H54 (cell line): ENCODE data around the gene MAN1C1.
"Not testable (repeated sequence)": the region's sequence is repeated elsewhere in the genome, so short reads cannot be mapped to it uniquely, and the experiment has no call there.

ENCODE experiments used
- DNase-seq: peaks from one replicate; pipeline ENCODE4 v3.0.0; 2011; ENCODE audit warnings: low spot score, mixed read lengths; ENCODE audit not compliant: insufficient read length
- FAIRE-seq: peaks from 3 replicates; lab custom pipeline; 2011; peaks lifted over from hg19 to GRCh38; lab: Jason Lieb, UNC
- POLR2A ChIP-seq: IDR thresholded peaks from 2 replicates; pipeline ENCODE4 v1.6.1; 2011; ENCODE audit warnings: low read depth, mild to moderate bottlenecking, low read length

The MAN1C1 gene

DNA sequence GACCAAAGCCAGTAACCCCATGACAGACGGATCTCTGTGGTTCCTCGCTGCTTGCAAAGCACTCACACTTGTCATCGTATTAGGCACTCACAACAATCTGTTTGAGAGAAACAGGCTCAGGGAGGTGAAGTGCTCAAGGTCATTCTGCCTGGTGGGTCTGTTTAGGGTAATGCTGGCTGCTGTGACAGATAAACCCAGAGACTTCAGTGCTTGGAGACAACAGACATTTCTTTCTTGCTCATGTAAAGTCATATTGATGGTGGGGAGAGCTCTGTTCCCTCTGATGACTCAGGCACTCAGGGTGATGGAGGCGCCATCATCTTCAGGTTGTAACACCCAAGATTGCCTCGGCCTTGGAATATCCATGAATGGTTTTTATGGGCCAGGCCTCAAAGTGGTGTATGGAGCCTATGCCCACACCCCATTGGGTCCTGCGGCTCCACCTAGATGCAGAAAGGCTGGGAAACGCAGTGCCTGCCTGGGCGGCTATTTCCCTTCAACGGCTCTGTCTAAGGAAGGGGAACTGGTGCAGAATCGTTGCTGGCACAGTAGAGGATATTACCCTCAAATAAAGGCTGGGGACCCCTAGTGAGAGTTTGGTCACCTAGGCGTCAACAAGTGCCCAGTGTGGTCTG, 111.8 kb downstream of the MAN1C1 start:
- FAIRE-seq: no peak
- TF ChIP-seq POLR2A: no peak
- DNase-seq: no peak

GRCh38 chr1:25729045-25729444, 112.5 kb downstream of the MAN1C1 start:
- DNase-seq: no peak
- no peak for FAIRE-seq
- no peak for TF ChIP-seq POLR2A

- no peak for TF ChIP-seq POLR2A
- DNase-seq (no peak), FAIRE-seq (no peak)
Measured at GRCh38 chr1:25729790-25730644, 113.4 kb downstream of the MAN1C1 start.

GRCh38 chr1:25731148-25731547, 114.6 kb downstream of the MAN1C1 start:
- FAIRE-seq (no peak), DNase-seq (no peak)
- no peak for TF ChIP-seq POLR2A

- no peak for TF ChIP-seq POLR2A
- FAIRE-seq (no peak), DNase-seq (no peak)
Measured at GRCh38 chr1:25731626-25732370, 115.2 kb downstream of the MAN1C1 start.

GRCh38 chr1:25732821-25733220, 116.2 kb downstream of the MAN1C1 start:
- TF ChIP-seq POLR2A: no peak
- DNase-seq: no peak
- FAIRE-seq: no peak

DNA sequence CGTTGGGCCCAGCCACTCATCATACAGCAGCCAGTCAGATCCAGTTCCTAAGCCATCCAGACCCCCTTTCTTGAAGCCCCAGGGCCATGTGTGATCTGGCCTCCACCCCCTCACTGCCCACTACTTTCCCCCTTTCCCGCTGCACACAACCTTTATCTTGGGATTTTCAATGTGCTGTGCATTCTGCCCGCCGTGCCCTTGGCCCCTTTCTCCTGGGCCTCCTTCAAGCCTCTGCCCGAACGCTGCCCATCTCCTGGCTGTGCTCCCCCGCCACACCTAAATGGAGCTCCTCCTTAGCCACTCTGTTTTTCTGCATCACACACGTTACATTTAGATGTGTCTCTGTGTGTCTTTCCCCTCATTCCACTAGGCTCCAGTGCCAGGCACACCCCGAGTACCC, 116.7 kb downstream of the MAN1C1 start:
- DNase-seq (no peak), FAIRE-seq (no peak)
- no peak for TF ChIP-seq POLR2A

GRCh38 chr1:25734991-25735390, 118.4 kb downstream of the MAN1C1 start:
- FAIRE-seq, DNase-seq: not testable (repeated sequence)

GRCh38 chr1:25735956-25736529, 119.5 kb downstream of the MAN1C1 start:
- TF ChIP-seq POLR2A: no peak
- no peak for DNase-seq
- no peak for FAIRE-seq

DNA sequence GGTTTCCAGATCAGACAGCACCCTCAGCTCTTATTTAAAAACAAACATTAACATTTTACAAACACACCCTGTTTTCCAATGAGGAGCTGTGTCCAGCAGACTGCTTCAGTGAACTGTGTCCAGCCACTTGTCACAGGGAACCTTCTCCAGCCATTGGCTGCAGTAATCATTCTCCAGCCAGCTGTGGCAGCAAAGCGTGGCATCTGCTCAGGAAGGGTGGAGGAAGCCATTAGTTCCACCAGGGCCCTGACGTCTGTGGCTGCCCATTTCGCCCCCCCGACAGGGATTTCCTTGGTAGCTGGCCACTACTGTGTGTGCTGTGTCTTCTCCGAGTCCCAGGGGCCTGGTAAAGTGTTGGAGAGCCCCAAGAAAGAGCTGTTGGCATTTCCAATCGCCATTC, 120.5 kb downstream of the MAN1C1 start:
- DNase-seq (no peak), FAIRE-seq (no peak)
- TF ChIP-seq POLR2A: no peak

- DNase-seq: no peak
- FAIRE-seq: no peak
- TF ChIP-seq POLR2A: no peak
Measured at GRCh38 chr1:25738499-25738898, 121.9 kb downstream of the MAN1C1 start.

GRCh38 chr1:25739341-25739740, 122.8 kb downstream of the MAN1C1 start:
- DNase-seq (no peak), FAIRE-seq (no peak)
- TF ChIP-seq POLR2A: no peak

DNA sequence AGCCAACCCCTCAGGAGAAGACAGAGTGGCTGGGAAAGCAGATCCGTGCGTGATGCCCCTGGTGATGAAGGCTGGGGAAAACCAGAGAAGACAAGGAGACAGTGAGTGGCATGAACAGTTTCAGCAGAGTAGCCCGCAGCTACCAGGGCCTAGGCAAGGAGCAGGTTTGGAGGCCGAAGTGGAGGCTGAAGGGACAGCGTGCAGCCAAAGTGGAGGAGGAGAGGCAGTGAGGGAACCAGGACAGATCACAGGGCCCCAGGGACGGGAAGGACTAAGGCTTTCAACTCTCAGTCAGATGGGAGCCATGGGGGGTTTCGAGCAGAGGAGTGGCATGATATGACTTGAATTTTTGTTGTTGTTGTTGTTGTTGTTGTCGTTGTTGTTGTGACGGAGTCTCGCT, 123.5 kb downstream of the MAN1C1 start:
- FAIRE-seq (no peak), DNase-seq (no peak)
- TF ChIP-seq POLR2A: no peak

DNA sequence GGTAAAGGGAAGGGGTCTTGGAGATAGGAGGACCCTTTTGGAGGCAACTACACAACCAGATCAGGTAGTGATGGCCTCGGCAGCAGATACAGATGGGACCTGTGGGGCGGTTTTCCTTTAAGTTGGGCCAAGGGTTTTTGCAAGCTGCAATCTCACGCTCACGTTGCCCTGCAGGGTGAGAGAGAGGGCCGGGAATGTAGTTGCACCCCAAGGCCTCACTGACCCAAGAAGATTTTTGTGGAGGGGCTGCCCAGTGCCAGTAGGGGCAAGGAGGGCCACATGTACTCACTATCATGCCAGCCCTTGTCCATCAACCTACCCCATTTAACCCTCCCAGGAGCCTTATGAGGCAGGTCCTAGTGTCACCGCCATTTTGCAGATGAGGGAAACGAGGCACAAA, 125.7 kb downstream of the MAN1C1 start:
- no peak for FAIRE-seq
- TF ChIP-seq POLR2A: no peak
- DNase-seq: no peak
